ENCODE results near the gene LIMS3.
"Not testable (repeated sequence)": the region's sequence is repeated elsewhere in the genome, so short reads cannot be mapped to it uniquely, and the experiment has no call there.

- TF ChIP-seq CTCF (IDR thresholded peaks at IDR 0.05; ENCODE audit: low read depth, low read length); POLR2A (IDR thresholded peaks at IDR 0.05; ENCODE audit: extremely low read depth, insufficient read length); MAX (IDR thresholded peaks at IDR 0.05; ENCODE audit: low read depth, low read length); MYC (IDR thresholded peaks at IDR 0.05; ENCODE audit: low read depth, low read length): not testable (repeated sequence)
Measured at GRCh38 chr2:109924481-109924880, 26.0 kb downstream of the LIMS3 start.

Data from NB4 (cell line).